DND-41 (cell line): ENCODE results near the gene GREB1L.

ENCODE experiments used
- CTCF ChIP-seq: IDR thresholded peaks from 2 replicates; pipeline ENCODE4 v1.5.1; 2012; ENCODE audit warnings: borderline replicate concordance, low read length, moderate library complexity, mild to moderate bottlenecking; ENCODE audit not compliant: poor library complexity, severe bottlenecking; ENCODE audit errors: extremely low read depth
- EZH2 ChIP-seq: IDR thresholded peaks from 3 replicates; pipeline ENCODE4 v1.6.1; 2012; ENCODE audit warnings: borderline replicate concordance, low read depth, mild to moderate bottlenecking, moderate library complexity, low read length, inconsistent platforms; ENCODE audit not compliant: severe bottlenecking

GRCh38 chr18:21210784-21211183 lies 31.2 kb upstream of the GREB1L start:
- TF ChIP-seq CTCF (no peak), EZH2 (no peak)
